GM12878 (cell line): ENCODE data around the gene DDX42. TPM values are rescaled to one million over a fixed set of nuclear protein-coding genes. Genes with fewer than 3 reads are reported as not detected.

Experiments used
- ATAC-seq: fragments of 200-7000 bp; cut with Tn5 transposase; 3 replicates; pipeline ENCODE4 v1.9.1; 2020; ENCODE audit warnings: mild to moderate bottlenecking, moderate library complexity
- BruUV-seq: library from RNA; stranded (reverse); fragments of 400-500 nt; replicated peaks from 2 replicates; lab custom pipeline; 2021; lab: Mats Ljungman, UMichigan
- CTCF ChIA-PET: fragments of 300-600 bp; sonication (Branson Sonifier 250); formaldehyde crosslinking; extraction: SDS; loops from one replicate; lab custom pipeline; 2021; ENCODE audit warnings: inconsistent platforms; lab: Yijun Ruan, JAX
- POLR2A ChIA-PET: fragments of 350-600 bp; formaldehyde crosslinking; extraction: SDS; loops from one replicate; lab custom pipeline; 2021; ENCODE audit warnings: inconsistent platforms; lab: Charles Lee
- RAD21 ChIA-PET: fragments of 300-600 bp; sonication (Branson Sonifier 250); formaldehyde crosslinking; loops from one replicate; lab custom pipeline; 2023; ENCODE audit warnings: antibody characterized with exemption; ENCODE audit not compliant: unreplicated experiment; lab: Charles Lee
- SMC1A ChIA-PET: fragments of 300-600 bp; sonication (Branson Sonifier 250); formaldehyde crosslinking; loops from one replicate; lab custom pipeline; 2023; ENCODE audit not compliant: unreplicated experiment, uncharacterized antibody; lab: Charles Lee
- DNase-seq: peaks from one replicate; pipeline ENCODE4 v3.0.0-alpha.2; 2011; ENCODE audit warnings: low read depth, low spot score
- FAIRE-seq: peaks from 3 replicates; lab custom pipeline; 2011; peaks lifted over from hg19 to GRCh38; lab: Jason Lieb, UNC
- H2AFZ ChIP-seq: 2 replicates; pipeline ENCODE4 v1.6.0; 2011; ENCODE audit warnings: low read depth, low read length, control low read depth; ENCODE audit not compliant: control insufficient read depth
- H3K27ac ChIP-seq: 2 replicates; pipeline ENCODE4 v1.5.1; 2011; ENCODE audit warnings: control low read depth; ENCODE audit not compliant: control insufficient read depth, insufficient read depth
- H3K27me3 ChIP-seq, 2 experiments: replicated peaks in 1 of 2; 2 replicates each; pipeline versions ENCODE4 v1.6.0 to v1.6.1; 2011; ENCODE audit warnings: low read length in 1 of 2; ENCODE audit not compliant: control insufficient read depth in 2 of 2, insufficient read depth in 2 of 2
- H3K36me3 ChIP-seq, 2 experiments: 2 replicates each; pipeline ENCODE4 v1.5.1; 2011; ENCODE audit warnings: low read length in 1 of 2; ENCODE audit not compliant: control insufficient read depth in 2 of 2, insufficient read depth in 2 of 2
- H3K4me1 ChIP-seq: 2 replicates; pipeline ENCODE4 v1.6.1; 2011; ENCODE audit warnings: mild to moderate bottlenecking, low read length, moderate library complexity, mixed read lengths; ENCODE audit not compliant: control insufficient read depth, insufficient read depth
- H3K4me2 ChIP-seq: 2 replicates; pipeline ENCODE4 v1.6.0; 2011; ENCODE audit warnings: control low read depth; ENCODE audit not compliant: control insufficient read depth, insufficient read depth
- H3K4me3 ChIP-seq: fragments of 200-600 bp; sonication (generic); 2 replicates; pipeline ENCODE4 v1.5.1; 2016
- H3K79me2 ChIP-seq: 2 replicates; pipeline ENCODE4 v1.6.0; 2011; ENCODE audit warnings: low read length; ENCODE audit not compliant: control insufficient read depth, insufficient read depth
- H3K9ac ChIP-seq: 2 replicates; pipeline ENCODE4 v1.8.0; 2011; ENCODE audit warnings: low read length, control low read depth, mixed read lengths; ENCODE audit not compliant: control insufficient read depth, insufficient read depth
- H3K9me3 ChIP-seq: replicated peaks from 3 replicates; pipeline ENCODE4 v1.5.1; 2011; ENCODE audit warnings: mild to moderate bottlenecking, low read length; ENCODE audit not compliant: control insufficient read depth, insufficient read depth
- H4K20me1 ChIP-seq: 2 replicates; pipeline ENCODE4 v1.6.0; 2011; ENCODE audit not compliant: control insufficient read depth, insufficient read depth
- CREM ChIP-seq: IDR thresholded peaks from 2 replicates; pipeline ENCODE4 v1.6.1; 2014; ENCODE audit warnings: antibody characterized with exemption, low read depth
- EP300 ChIP-seq, 2 experiments: fragments of 150-350 bp in 1 of 2; IDR thresholded peaks; 2 replicates each; pipeline ENCODE4 v1.6.1; 2011 to 2012; ENCODE audit warnings: low read depth in 2 of 2, low read length in 2 of 2, borderline replicate concordance in 1 of 2, improper control_type of control experiment in 1 of 2, inconsistent platforms in 1 of 2; ENCODE audit not compliant: control insufficient read depth in 1 of 2
- HDAC6 ChIP-seq: fragments of 200-600 bp; sonication (generic); IDR thresholded peaks from one replicate; pipeline ENCODE4 v1.8.0; 2017; ENCODE audit warnings: antibody characterized with exemption; ENCODE audit not compliant: unreplicated experiment
- JUNB ChIP-seq: IDR thresholded peaks from 2 replicates; pipeline ENCODE4 v1.6.1; 2016; ENCODE audit warnings: antibody characterized with exemption, mild to moderate bottlenecking
- MTA3 ChIP-seq: IDR thresholded peaks from 2 replicates; pipeline ENCODE4 v1.6.1; 2012; ENCODE audit warnings: low read length, inconsistent platforms, borderline replicate concordance
- NFXL1 ChIP-seq: fragments of 450-650 bp; IDR thresholded peaks from 2 replicates; pipeline ENCODE4 v1.6.1; 2017; ENCODE audit warnings: antibody characterized with exemption, mild to moderate bottlenecking, borderline replicate concordance
- POLR2AphosphoS2 ChIP-seq: IDR thresholded peaks from 2 replicates; pipeline ENCODE4 v1.6.1; 2011; ENCODE audit warnings: low read depth, mild to moderate bottlenecking, low read length, improper control_type of control experiment, moderate library complexity
- TAF1 ChIP-seq: IDR thresholded peaks from 2 replicates; pipeline ENCODE4 v1.6.1; 2011; ENCODE audit warnings: mild to moderate bottlenecking, low read depth, low read length, borderline replicate concordance
- WGBS: methylation state at CpG from one replicate; pipeline ENCODE4 v1.1.6; 2016; ENCODE audit warnings: low lambda C conversion rate; ENCODE audit not compliant: insufficient replicate concordance, insufficient coverage; ENCODE audit errors: missing lambda C conversion rate; 5-methylcytosine and 5-hydroxymethylcytosine counted together
- in situ Hi-C: fragments of 300-500 bp; cut with MboI; formaldehyde crosslinking; loops from 9 replicates; pipeline ENCODE4 v1.14.3; 2018; ENCODE audit warnings: mixed read lengths
- intact Hi-C: fragments of 100-400 bp; cut with micrococcal nuclease; formaldehyde crosslinking; loops from one replicate; pipeline ENCODE4 v1.14.2; 2022; ENCODE audit not compliant: unreplicated experiment
- polyA plus RNA-seq, 11 experiments: library from polyadenylated mRNA; depleted of rRNA in 4 of 11; unstranded in 6 of 11; stranded (reverse) in 5 of 11; fragments of >200 nt; fragmentation: Nextera tagmentation in 4 of 11; fragmentation: Illumina TruSeq in 1 of 11; extraction: Ambion mirVana in 4 of 11; extraction: Trizol in 1 of 11; gene quantifications; 1 replicate in 1 of 11; 2 replicates in 10 of 11; pipeline versions ENCODE4 v1.2.1 to v1.2.3, GENCODE V29; 2011 to 2016; ENCODE audit warnings: inconsistent platforms in 2 of 11, missing spikeins in 2 of 11, low read depth in 1 of 11
- total RNA-seq, 4 experiments: library from RNA; depleted of rRNA in 3 of 4; stranded (reverse); fragments of >200 nt in 3 of 4; fragmentation: Illumina TruSeq in 1 of 4; extraction: Trizol in 1 of 4; gene quantifications; 2 replicates each; pipeline versions ENCODE4 v1.2.1 to v1.2.3, GENCODE V29; 2013 to 2021
- TF ChIP-seq, protein P1 (sequence below): fragments of 450-650 bp; IDR thresholded peaks from 2 replicates; pipeline ENCODE4 v1.6.1; 2016; ENCODE audit warnings: mild to moderate bottlenecking, moderate library complexity, borderline replicate concordance
- TF ChIP-seq, protein P2 (sequence below): fragments of 450-650 bp; IDR thresholded peaks from 2 replicates; pipeline ENCODE4 v1.6.1; 2017; ENCODE audit warnings: mild to moderate bottlenecking, low read depth, inconsistent platforms; ENCODE audit not compliant: poor library complexity, severe bottlenecking

The DDX42 gene
- total and polyA plus RNA-seq, 10 of the 15 experiments (the other 5 are each of a cell fraction or from before 2014, with no cell fraction given), result 14.6 to 147 (median 65.3) TPM

DNA sequence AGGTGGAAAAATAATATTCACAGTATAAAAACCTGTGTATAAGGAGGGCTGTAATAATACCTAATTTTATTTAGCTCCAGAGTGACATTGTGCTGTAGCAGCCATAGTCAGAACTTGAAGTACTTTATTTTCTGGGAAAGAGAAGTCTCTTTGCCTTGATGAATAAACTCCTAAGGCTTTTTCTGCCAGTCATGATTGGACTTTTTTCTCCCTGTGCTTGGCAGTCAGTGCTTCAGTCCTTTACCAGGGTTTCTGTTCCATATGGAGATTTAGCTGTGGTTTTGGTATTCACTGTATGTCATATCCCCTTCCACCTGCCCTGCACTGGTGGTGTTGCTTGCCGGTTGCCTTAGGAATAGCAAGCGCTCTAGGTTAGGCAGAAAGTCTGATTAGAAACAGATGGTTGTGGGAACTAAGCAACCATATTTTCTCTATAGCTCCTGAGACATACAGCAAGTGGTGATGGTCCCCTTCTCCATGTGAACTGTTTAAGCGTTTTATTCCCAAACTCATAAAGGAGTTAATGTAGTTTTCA is 24.7 kb downstream of the DDX42 start:
- intact Hi-C loops (no loop called here), in situ Hi-C loops (no loop called here)
- SMC1A ChIA-PET, result interaction anchor here (0.7 to 1.6 kb wide), 8 partner anchors 8 to 100 kb away, joined by 3 to 4 read pairs (median 3); no protein-coding TSS in a partner anchor
- Histone ChIP-seq H3K27me3 (no peaks in the 10 kb centered on the region), H3K27ac (no peak overlapping the region), H3K9ac (no peak overlapping the region), H3K9me3 (no peaks in the 10 kb centered on the region), H3K4me3 (no peak overlapping the region), H3K36me3 (peaks cover 9 to 53% of the 10 kb centered on the region in 2 experiments), H2AFZ (no peak overlapping the region), H3K4me2 (no peak overlapping the region), H4K20me1 (no peaks in the 10 kb centered on the region; the same call in 1 of the 2 replicates), H3K79me2 (peaks cover 2% of the 10 kb centered on the region; the same call in 1 of the 2 replicates), H3K4me1 (no peaks in the 10 kb centered on the region)
- DNase-seq (no peak), FAIRE-seq (no peak), ATAC-seq (no peak)
- no TSS peak for BruUV-seq
- RAD21 ChIA-PET, result interaction anchor here (1.0 kb wide), 1 partner anchor 12 kb away, joined by 3 read pairs; no protein-coding TSS in a partner anchor
- WGBS, result 76% methylated on average over 3 of the region's 3 CpGs
- TF ChIP-seq EP300 (IDR thresholded peaks at IDR 0.05; ENCODE audit: borderline replicate concordance in 1 of 2, control insufficient read depth in 1 of 2, low read depth in 2 of 2, low read length in 2 of 2) (no peak), TAF1 (no peak), NFXL1 (no peak), CREM (no peak), HDAC6 (no peak), JUNB (no peak), POLR2AphosphoS2 (no peak), MTA3 (no peak)
- TF ChIP-seq, protein P1, sequence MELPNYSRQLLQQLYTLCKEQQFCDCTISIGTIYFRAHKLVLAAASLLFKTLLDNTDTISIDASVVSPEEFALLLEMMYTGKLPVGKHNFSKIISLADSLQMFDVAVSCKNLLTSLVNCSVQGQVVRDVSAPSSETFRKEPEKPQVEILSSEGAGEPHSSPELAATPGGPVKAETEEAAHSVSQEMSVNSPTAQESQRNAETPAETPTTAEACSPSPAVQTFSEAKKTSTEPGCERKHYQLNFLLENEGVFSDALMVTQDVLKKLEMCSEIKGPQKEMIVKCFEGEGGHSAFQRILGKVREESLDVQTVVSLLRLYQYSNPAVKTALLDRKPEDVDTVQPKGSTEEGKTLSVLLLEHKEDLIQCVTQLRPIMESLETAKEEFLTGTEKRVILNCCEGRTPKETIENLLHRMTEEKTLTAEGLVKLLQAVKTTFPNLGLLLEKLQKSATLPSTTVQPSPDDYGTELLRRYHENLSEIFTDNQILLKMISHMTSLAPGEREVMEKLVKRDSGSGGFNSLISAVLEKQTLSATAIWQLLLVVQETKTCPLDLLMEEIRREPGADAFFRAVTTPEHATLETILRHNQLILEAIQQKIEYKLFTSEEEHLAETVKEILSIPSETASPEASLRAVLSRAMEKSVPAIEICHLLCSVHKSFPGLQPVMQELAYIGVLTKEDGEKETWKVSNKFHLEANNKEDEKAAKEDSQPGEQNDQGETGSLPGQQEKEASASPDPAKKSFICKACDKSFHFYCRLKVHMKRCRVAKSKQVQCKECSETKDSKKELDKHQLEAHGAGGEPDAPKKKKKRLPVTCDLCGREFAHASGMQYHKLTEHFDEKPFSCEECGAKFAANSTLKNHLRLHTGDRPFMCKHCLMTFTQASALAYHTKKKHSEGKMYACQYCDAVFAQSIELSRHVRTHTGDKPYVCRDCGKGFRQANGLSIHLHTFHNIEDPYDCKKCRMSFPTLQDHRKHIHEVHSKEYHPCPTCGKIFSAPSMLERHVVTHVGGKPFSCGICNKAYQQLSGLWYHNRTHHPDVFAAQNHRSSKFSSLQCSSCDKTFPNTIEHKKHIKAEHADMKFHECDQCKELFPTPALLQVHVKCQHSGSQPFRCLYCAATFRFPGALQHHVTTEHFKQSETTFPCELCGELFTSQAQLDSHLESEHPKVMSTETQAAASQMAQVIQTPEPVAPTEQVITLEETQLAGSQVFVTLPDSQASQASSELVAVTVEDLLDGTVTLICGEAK, result no peak
- TF ChIP-seq, protein P2, sequence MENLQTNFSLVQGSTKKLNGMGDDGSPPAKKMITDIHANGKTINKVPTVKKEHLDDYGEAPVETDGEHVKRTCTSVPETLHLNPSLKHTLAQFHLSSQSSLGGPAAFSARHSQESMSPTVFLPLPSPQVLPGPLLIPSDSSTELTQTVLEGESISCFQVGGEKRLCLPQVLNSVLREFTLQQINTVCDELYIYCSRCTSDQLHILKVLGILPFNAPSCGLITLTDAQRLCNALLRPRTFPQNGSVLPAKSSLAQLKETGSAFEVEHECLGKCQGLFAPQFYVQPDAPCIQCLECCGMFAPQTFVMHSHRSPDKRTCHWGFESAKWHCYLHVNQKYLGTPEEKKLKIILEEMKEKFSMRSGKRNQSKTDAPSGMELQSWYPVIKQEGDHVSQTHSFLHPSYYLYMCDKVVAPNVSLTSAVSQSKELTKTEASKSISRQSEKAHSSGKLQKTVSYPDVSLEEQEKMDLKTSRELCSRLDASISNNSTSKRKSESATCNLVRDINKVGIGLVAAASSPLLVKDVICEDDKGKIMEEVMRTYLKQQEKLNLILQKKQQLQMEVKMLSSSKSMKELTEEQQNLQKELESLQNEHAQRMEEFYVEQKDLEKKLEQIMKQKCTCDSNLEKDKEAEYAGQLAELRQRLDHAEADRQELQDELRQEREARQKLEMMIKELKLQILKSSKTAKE, result no peak
- POLR2A ChIA-PET, result interaction anchor here (1.1 kb wide), 1 partner anchor 14 kb away, joined by 3 read pairs; no protein-coding TSS in a partner anchor
- CTCF ChIA-PET, result interaction anchor here (2.1 kb wide), 1 partner anchor 10 kb away, joined by 4 read pairs; no protein-coding TSS in a partner anchor
